HEK293 (cell line): ENCODE measurements around the gene DOCK4.

Experiments
- CTCF ChIA-PET: fragments of 350-600 bp; formaldehyde crosslinking; extraction: SDS; loops from one replicate; lab custom pipeline; 2021; ENCODE audit warnings: antibody characterized with exemption; lab: Yijun Ruan, JAX
- POLR2A ChIA-PET: fragments of 300-600 bp; formaldehyde crosslinking; extraction: SDS; loops from one replicate; lab custom pipeline; 2020; ENCODE audit warnings: antibody characterized with exemption, inconsistent platforms; lab: Yijun Ruan, JAX
- H3K27ac ChIP-seq: fragments of 200-500 bp; sonication (Bioruptor generic); 2 replicates; pipeline ENCODE4 v1.5.1; 2014; ENCODE audit warnings: low read depth, low read length, control low read depth, inconsistent platforms; ENCODE audit errors: extremely low read depth
- H3K36me3 ChIP-seq, 2 experiments: fragments of 200-500 bp in 1 of 2; sonication (Bioruptor generic) in 1 of 2; 1 replicate in 1 of 2; 2 replicates in 1 of 2; pipeline ENCODE4 v1.5.1; 2014 to 2017; ENCODE audit warnings: inconsistent platforms in 2 of 2, low read length in 2 of 2; ENCODE audit not compliant: control insufficient read depth in 2 of 2, insufficient read depth in 1 of 2
- H3K4me1 ChIP-seq: fragments of 200-500 bp; sonication (Bioruptor generic); 2 replicates; pipeline ENCODE4 v1.5.1; 2014; ENCODE audit warnings: mild to moderate bottlenecking, low read length, inconsistent platforms; ENCODE audit not compliant: control insufficient read depth, insufficient read depth
- H3K4me3 ChIP-seq: 2 replicates; pipeline ENCODE4 v1.5.1; 2011; ENCODE audit warnings: low read depth, mild to moderate bottlenecking, control low read depth, low read length, moderate library complexity
- H3K9me3 ChIP-seq: fragments of 200-500 bp; sonication (Bioruptor generic); 2 replicates; pipeline ENCODE4 v1.5.1; 2014; ENCODE audit warnings: low read depth, low read length, inconsistent platforms; ENCODE audit not compliant: control insufficient read depth, insufficient read depth
- BCL11A ChIP-seq: fragments of 450-650 bp; formaldehyde crosslinking; IDR thresholded peaks from 2 replicates; pipeline ENCODE4 v1.5.1; 2016; ENCODE audit warnings: low read depth, missing biosample characterization, missing genetic modification characterization
- FEZF1 ChIP-seq: fragments of 450-650 bp; formaldehyde crosslinking; IDR thresholded peaks from 2 replicates; pipeline ENCODE4 v1.5.1; 2016; ENCODE audit warnings: missing biosample characterization, missing genetic modification characterization
- MZF1 ChIP-seq: fragments of 450-650 bp; formaldehyde crosslinking; IDR thresholded peaks from 2 replicates; pipeline ENCODE4 v1.5.1; 2017; ENCODE audit warnings: missing biosample characterization, missing genetic modification characterization, borderline replicate concordance
- SETDB1 ChIP-seq: IDR thresholded peaks from one replicate; pipeline ENCODE4 v1.6.1; 2017; ENCODE audit warnings: mild to moderate bottlenecking, low read length, moderate library complexity, mixed read lengths; ENCODE audit not compliant: insufficient read length
- TCF7L2 ChIP-seq: IDR thresholded peaks from 2 replicates; pipeline ENCODE4 v1.6.1; 2011; ENCODE audit warnings: low read depth, mild to moderate bottlenecking, inconsistent platforms, low read length, moderate library complexity, borderline replicate concordance
- TRIM28 ChIP-seq: IDR thresholded peaks from 2 replicates; pipeline ENCODE4 v1.6.1; 2011; ENCODE audit warnings: low read length, control low read depth, borderline replicate concordance
- ZBTB17 ChIP-seq: fragments of 450-650 bp; formaldehyde crosslinking; IDR thresholded peaks from 2 replicates; pipeline ENCODE4 v1.5.1; 2016; ENCODE audit warnings: missing biosample characterization, missing genetic modification characterization
- ZNF146 ChIP-seq: fragments of 450-650 bp; formaldehyde crosslinking; IDR thresholded peaks from 2 replicates; pipeline ENCODE4 v1.5.1; 2016; ENCODE audit warnings: missing biosample characterization, missing genetic modification characterization
- ZNF214 ChIP-seq: fragments of 450-650 bp; formaldehyde crosslinking; IDR thresholded peaks from 2 replicates; pipeline ENCODE4 v1.5.1; 2017; ENCODE audit warnings: missing biosample characterization, mild to moderate bottlenecking, missing genetic modification characterization, borderline replicate concordance
- ZNF24 ChIP-seq: fragments of 450-650 bp; formaldehyde crosslinking; IDR thresholded peaks from 2 replicates; pipeline ENCODE4 v1.5.1; 2016; ENCODE audit warnings: missing biosample characterization, missing genetic modification characterization
- ZNF335 ChIP-seq: fragments of 450-650 bp; formaldehyde crosslinking; conservative IDR thresholded peaks from 2 replicates; pipeline ENCODE4 v1.5.1; 2016; ENCODE audit warnings: missing biosample characterization, missing genetic modification characterization
- ZNF391 ChIP-seq: fragments of 450-650 bp; formaldehyde crosslinking; IDR thresholded peaks from 2 replicates; pipeline ENCODE4 v1.5.1; 2016; ENCODE audit warnings: low read depth, missing biosample characterization, missing genetic modification characterization, borderline replicate concordance
- ZNF501 ChIP-seq: fragments of 450-650 bp; formaldehyde crosslinking; IDR thresholded peaks from 2 replicates; pipeline ENCODE4 v1.5.1; 2016; ENCODE audit warnings: missing biosample characterization, missing genetic modification characterization
- ZNF548 ChIP-seq: fragments of 450-650 bp; formaldehyde crosslinking; IDR thresholded peaks from 2 replicates; pipeline ENCODE4 v1.5.1; 2016; ENCODE audit warnings: missing biosample characterization, missing genetic modification characterization
- ZNF585B ChIP-seq: fragments of 450-650 bp; formaldehyde crosslinking; IDR thresholded peaks from 2 replicates; pipeline ENCODE4 v1.5.1; 2016; ENCODE audit warnings: missing biosample characterization, missing genetic modification characterization
- ZNF596 ChIP-seq: fragments of 450-650 bp; IDR thresholded peaks from 2 replicates; pipeline ENCODE4 v1.5.0; 2018; ENCODE audit warnings: missing biosample characterization, mild to moderate bottlenecking, missing genetic modification characterization, moderate library complexity
- ZNF623 ChIP-seq: fragments of 450-650 bp; formaldehyde crosslinking; IDR thresholded peaks from 2 replicates; pipeline ENCODE4 v1.5.1; 2016; ENCODE audit warnings: missing biosample characterization, missing genetic modification characterization
- ZNF660 ChIP-seq: fragments of 450-650 bp; IDR thresholded peaks from 2 replicates; pipeline ENCODE4 v1.5.1; 2018; ENCODE audit warnings: missing biosample characterization, mild to moderate bottlenecking, missing genetic modification characterization
- ZNF76 ChIP-seq: fragments of 450-650 bp; formaldehyde crosslinking; IDR thresholded peaks from 2 replicates; pipeline ENCODE4; 2016; ENCODE audit warnings: low read depth, missing biosample characterization, missing genetic modification characterization, borderline replicate concordance
- ZSCAN16 ChIP-seq: fragments of 450-650 bp; formaldehyde crosslinking; IDR thresholded peaks from 2 replicates; pipeline ENCODE4 v1.5.1; 2016; ENCODE audit warnings: missing biosample characterization, missing genetic modification characterization
- TF ChIP-seq, protein P1 (sequence below): fragments of 450-650 bp; formaldehyde crosslinking; IDR thresholded peaks from 2 replicates; pipeline ENCODE4 v1.5.1; 2016; ENCODE audit warnings: missing biosample characterization, missing genetic modification characterization
- TF ChIP-seq, protein P2 (sequence below): fragments of 450-650 bp; formaldehyde crosslinking; conservative IDR thresholded peaks from 2 replicates; pipeline ENCODE4 v1.5.1; 2016; ENCODE audit warnings: low read depth, missing biosample characterization, missing genetic modification characterization
- TF ChIP-seq, protein P3 (sequence below): fragments of 450-650 bp; formaldehyde crosslinking; IDR thresholded peaks from 2 replicates; pipeline ENCODE4 v1.5.1; 2016; ENCODE audit warnings: missing biosample characterization, missing genetic modification characterization
- TF ChIP-seq, protein P4 (sequence below): fragments of 450-650 bp; formaldehyde crosslinking; IDR thresholded peaks from 2 replicates; pipeline ENCODE4 v1.5.1; 2016; ENCODE audit warnings: missing biosample characterization, missing genetic modification characterization
- TF ChIP-seq, protein P5 (sequence below): fragments of 450-650 bp; formaldehyde crosslinking; IDR thresholded peaks from 2 replicates; pipeline ENCODE4 v1.5.1; 2017; ENCODE audit warnings: missing biosample characterization, missing genetic modification characterization

Gene DOCK4

DNA sequence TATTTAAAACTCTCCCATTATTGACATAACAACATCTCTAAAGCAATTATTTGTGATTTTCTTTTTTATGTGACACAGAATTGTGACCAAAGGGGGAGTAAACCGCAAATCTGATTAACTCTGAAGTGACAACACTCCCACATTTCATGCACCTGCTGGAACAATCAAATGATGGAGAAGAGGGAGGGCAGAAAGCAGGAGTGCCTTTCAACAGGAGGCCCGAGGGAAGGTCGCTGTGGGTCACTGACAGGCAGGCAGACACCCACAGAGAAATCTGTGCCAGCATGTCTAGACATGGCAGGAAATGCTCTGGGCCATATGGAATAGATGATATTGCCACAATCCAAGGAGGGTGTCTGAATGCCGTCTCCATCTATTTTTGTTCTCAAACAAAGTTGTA lies 247.3 kb downstream of the DOCK4 start:
- Histone ChIP-seq H3K4me3 (no peak overlapping the region), H3K4me1 (peaks cover 11% of the 10 kb centered on the region), H3K9me3 (no peaks in the 10 kb centered on the region), H3K27ac (no peak overlapping the region), H3K36me3 (no peaks in the 10 kb centered on the region)
- ChIA-PET CTCF (interaction anchor here (1.0 to 1.2 kb wide), 2 partner anchors 451 to 455 kb away, joined by 3 read pairs; no protein-coding TSS in a partner anchor), POLR2A (interaction anchor here (1.6 to 2.3 kb wide), 2 partner anchors 192 to 247 kb away, joined by 3 to 9 read pairs; partner anchors contain the start of genes DOCK4 and ZNF277)
- no peak for TF ChIP-seq TRIM28
- TF ChIP-seq ZSCAN16 (tag by site-specific recombination): no peak
- peak; percentile 81 for TF ChIP-seq FEZF1 (tag by site-specific recombination)
- TF ChIP-seq, protein P1, sequence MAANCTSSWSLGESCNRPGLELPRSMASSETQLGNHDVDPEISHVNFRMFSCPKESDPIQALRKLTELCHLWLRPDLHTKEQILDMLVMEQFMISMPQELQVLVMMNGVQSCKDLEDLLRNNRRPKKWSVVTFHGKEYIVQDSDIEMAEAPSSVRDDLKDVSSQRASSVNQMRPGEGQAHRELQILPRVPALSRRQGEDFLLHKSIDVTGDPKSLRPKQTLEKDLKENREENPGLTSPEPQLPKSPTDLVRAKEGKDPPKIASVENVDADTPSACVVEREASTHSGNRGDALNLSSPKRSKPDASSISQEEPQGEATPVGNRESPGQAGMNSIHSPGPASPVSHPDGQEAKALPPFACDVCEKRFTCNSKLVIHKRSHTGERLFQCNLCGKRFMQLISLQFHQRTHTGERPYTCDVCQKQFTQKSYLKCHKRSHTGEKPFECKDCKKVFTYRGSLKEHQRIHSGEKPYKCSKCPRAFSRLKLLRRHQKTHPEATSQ (tag by site-specific recombination): no peak
- TF ChIP-seq TCF7L2: no peak
- TF ChIP-seq ZNF660 (tag by site-specific recombination): no peak
- no peak for TF ChIP-seq ZNF501 (tag by site-specific recombination)
- TF ChIP-seq ZNF24 (tag by site-specific recombination): 0 out of 2 replicates have a peak, but pooled peaks have one; percentile 25
- TF ChIP-seq, protein P2, sequence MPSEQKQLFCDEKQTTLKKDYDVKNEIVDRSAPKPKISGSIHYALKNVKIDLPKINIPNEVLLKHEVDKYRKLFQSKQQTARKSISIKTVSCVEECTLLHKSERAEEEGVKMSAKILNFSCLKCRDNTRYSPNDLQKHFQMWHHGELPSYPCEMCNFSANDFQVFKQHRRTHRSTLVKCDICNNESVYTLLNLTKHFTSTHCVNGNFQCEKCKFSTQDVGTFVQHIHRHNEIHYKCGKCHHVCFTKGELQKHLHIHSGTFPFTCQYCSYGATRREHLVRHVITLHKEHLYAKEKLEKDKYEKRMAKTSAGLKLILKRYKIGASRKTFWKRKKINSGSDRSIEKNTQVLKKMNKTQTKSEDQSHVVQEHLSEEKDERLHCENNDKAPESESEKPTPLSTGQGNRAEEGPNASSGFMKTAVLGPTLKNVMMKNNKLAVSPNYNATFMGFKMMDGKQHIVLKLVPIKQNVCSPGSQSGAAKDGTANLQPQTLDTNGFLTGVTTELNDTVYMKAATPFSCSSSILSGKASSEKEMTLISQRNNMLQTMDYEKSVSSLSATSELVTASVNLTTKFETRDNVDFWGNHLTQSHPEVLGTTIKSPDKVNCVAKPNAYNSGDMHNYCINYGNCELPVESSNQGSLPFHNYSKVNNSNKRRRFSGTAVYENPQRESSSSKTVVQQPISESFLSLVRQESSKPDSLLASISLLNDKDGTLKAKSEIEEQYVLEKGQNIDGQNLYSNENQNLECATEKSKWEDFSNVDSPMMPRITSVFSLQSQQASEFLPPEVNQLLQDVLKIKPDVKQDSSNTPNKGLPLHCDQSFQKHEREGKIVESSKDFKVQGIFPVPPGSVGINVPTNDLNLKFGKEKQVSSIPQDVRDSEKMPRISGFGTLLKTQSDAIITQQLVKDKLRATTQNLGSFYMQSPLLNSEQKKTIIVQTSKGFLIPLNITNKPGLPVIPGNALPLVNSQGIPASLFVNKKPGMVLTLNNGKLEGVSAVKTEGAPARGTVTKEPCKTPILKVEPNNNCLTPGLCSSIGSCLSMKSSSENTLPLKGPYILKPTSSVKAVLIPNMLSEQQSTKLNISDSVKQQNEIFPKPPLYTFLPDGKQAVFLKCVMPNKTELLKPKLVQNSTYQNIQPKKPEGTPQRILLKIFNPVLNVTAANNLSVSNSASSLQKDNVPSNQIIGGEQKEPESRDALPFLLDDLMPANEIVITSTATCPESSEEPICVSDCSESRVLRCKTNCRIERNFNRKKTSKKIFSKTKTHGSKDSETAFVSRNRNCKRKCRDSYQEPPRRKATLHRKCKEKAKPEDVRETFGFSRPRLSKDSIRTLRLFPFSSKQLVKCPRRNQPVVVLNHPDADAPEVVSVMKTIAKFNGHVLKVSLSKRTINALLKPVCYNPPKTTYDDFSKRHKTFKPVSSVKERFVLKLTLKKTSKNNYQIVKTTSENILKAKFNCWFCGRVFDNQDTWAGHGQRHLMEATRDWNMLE: no peak
- TF ChIP-seq, protein P3, sequence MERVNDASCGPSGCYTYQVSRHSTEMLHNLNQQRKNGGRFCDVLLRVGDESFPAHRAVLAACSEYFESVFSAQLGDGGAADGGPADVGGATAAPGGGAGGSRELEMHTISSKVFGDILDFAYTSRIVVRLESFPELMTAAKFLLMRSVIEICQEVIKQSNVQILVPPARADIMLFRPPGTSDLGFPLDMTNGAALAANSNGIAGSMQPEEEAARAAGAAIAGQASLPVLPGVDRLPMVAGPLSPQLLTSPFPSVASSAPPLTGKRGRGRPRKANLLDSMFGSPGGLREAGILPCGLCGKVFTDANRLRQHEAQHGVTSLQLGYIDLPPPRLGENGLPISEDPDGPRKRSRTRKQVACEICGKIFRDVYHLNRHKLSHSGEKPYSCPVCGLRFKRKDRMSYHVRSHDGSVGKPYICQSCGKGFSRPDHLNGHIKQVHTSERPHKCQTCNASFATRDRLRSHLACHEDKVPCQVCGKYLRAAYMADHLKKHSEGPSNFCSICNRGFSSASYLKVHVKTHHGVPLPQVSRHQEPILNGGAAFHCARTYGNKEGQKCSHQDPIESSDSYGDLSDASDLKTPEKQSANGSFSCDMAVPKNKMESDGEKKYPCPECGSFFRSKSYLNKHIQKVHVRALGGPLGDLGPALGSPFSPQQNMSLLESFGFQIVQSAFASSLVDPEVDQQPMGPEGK (tag by site-specific recombination): peak; percentile 32; the same call in 1 of the 2 replicates
- TF ChIP-seq ZNF548 (tag by site-specific recombination): no peak
- TF ChIP-seq MZF1: 0 out of 2 replicates have a peak, but pooled peaks have one; percentile 43
- TF ChIP-seq, protein P4, sequence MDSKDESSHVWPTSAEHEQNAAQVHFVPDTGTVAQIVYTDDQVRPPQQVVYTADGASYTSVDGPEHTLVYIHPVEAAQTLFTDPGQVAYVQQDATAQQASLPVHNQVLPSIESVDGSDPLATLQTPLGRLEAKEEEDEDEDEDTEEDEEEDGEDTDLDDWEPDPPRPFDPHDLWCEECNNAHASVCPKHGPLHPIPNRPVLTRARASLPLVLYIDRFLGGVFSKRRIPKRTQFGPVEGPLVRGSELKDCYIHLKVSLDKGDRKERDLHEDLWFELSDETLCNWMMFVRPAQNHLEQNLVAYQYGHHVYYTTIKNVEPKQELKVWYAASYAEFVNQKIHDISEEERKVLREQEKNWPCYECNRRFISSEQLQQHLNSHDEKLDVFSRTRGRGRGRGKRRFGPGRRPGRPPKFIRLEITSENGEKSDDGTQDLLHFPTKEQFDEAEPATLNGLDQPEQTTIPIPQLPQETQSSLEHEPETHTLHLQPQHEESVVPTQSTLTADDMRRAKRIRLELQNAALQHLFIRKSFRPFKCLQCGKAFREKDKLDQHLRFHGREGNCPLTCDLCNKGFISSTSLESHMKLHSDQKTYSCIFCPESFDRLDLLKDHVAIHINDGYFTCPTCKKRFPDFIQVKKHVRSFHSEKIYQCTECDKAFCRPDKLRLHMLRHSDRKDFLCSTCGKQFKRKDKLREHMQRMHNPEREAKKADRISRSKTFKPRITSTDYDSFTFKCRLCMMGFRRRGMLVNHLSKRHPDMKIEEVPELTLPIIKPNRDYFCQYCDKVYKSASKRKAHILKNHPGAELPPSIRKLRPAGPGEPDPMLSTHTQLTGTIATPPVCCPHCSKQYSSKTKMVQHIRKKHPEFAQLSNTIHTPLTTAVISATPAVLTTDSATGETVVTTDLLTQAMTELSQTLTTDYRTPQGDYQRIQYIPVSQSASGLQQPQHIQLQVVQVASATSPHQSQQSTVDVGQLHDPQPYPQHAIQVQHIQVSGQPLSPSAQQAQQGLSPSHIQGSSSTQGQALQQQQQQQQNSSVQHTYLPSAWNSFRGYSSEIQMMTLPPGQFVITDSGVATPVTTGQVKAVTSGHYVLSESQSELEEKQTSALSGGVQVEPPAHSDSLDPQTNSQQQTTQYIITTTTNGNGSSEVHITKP (tag by site-specific recombination): 0 out of 2 replicates have a peak, but pooled peaks have one; percentile 12
- no peak for TF ChIP-seq BCL11A
- TF ChIP-seq ZNF391: no peak
- TF ChIP-seq ZNF623 (tag by site-specific recombination): no peak
- TF ChIP-seq, protein P5, sequence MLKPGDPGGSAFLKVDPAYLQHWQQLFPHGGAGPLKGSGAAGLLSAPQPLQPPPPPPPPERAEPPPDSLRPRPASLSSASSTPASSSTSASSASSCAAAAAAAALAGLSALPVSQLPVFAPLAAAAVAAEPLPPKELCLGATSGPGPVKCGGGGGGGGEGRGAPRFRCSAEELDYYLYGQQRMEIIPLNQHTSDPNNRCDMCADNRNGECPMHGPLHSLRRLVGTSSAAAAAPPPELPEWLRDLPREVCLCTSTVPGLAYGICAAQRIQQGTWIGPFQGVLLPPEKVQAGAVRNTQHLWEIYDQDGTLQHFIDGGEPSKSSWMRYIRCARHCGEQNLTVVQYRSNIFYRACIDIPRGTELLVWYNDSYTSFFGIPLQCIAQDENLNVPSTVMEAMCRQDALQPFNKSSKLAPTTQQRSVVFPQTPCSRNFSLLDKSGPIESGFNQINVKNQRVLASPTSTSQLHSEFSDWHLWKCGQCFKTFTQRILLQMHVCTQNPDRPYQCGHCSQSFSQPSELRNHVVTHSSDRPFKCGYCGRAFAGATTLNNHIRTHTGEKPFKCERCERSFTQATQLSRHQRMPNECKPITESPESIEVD (tag by site-specific recombination): peak; percentile 89
- no peak for TF ChIP-seq ZNF76 (tag by site-specific recombination)
- TF ChIP-seq ZNF585B: no peak
- no peak for TF ChIP-seq ZNF335 (tag by site-specific recombination)
- no peak for TF ChIP-seq ZNF146 (tag by site-specific recombination)
- TF ChIP-seq ZBTB17 (tag by site-specific recombination): peak; percentile 30; the same call in 1 of the 2 replicates
- TF ChIP-seq ZNF596 (tag by site-specific recombination): no peak
- TF ChIP-seq SETDB1: no peak
- no peak for TF ChIP-seq ZNF214 (tag by site-specific recombination)
